ENCODE measurements around the gene USH1G.

Gene USH1G

GRCh38 chr17:74901353-74902135, 21.5 kb downstream of the USH1G start:
- FAIRE-seq: no peak

GRCh38 chr17:74900208-74900607, 22.8 kb downstream of the USH1G start:
- FAIRE-seq: no peak

GRCh38 chr17:74898376-74898946, 24.6 kb downstream of the USH1G start:
- FAIRE-seq: no peak

- no peak for FAIRE-seq
These were observed 29.0 kb downstream of the USH1G start for GRCh38 chr17:74893936-74894671.

GRCh38 chr17:74892974-74893911, 29.8 kb downstream of the USH1G start, which contains the start of gene FADS6:
TSS of gene FADS6 (minus strand) at chr17:74893633. CDS start at chr17:74893595, 38 bp downstream.
- FAIRE-seq: no peak

GRCh38 chr17:74892013-74892841, 30.8 kb downstream of the USH1G start:
- FAIRE-seq: no peak

GRCh38 chr17:74890554-74890953, 32.5 kb downstream of the USH1G start:
- FAIRE-seq: no peak

GRCh38 chr17:74888469-74888868, 34.6 kb downstream of the USH1G start:
- no peak for FAIRE-seq

- no peak for FAIRE-seq
These were observed 39.8 kb downstream of the USH1G start for GRCh38 chr17:74883241-74883745.

- no peak for FAIRE-seq
These were observed 40.4 kb downstream of the USH1G start for GRCh38 chr17:74882517-74883240.

- no peak for FAIRE-seq
These were observed 42.0 kb downstream of the USH1G start for GRCh38 chr17:74881073-74881472.

GRCh38 chr17:74879308-74879707, 43.7 kb downstream of the USH1G start:
- FAIRE-seq: no peak

GRCh38 chr17:74878658-74879057, 44.4 kb downstream of the USH1G start:
- FAIRE-seq: no peak

- FAIRE-seq: no peak
These were observed 45.2 kb downstream of the USH1G start for GRCh38 chr17:74877592-74878548.

- no peak for FAIRE-seq
These were observed 47.0 kb downstream of the USH1G start for GRCh38 chr17:74875977-74876593.

GRCh38 chr17:74875155-74875976, 47.7 kb downstream of the USH1G start:
- FAIRE-seq: no peak

- no peak for FAIRE-seq
These were observed 48.4 kb downstream of the USH1G start for GRCh38 chr17:74874615-74875037.

Data from colon (tissue), 2 donors.